Epithelial cell of esophagus (primary cell): ENCODE measurements around the gene UPK1A.
A peak's percentile ranks its signal among the peaks of the same experiment; 100 is the strongest.
"Not testable (repeated sequence)": the region's sequence is repeated elsewhere in the genome, so short reads cannot be mapped to it uniquely, and the experiment has no call there.

Experiments used
- DNase-seq: peaks from one replicate; pipeline ENCODE4 v3.0.0; 2010; ENCODE audit warnings: low read depth
- H3K4me3 ChIP-seq: 2 replicates; pipeline ENCODE4 v1.5.1; 2011; ENCODE audit warnings: mild to moderate bottlenecking, low read length, control low read depth
- TF ChIP-seq, protein P1 (sequence below): IDR thresholded peaks from 2 replicates; pipeline ENCODE4 v1.5.1; 2011; ENCODE audit warnings: low read depth, mild to moderate bottlenecking, low read length, control low read depth, inconsistent platforms; ENCODE audit not compliant: insufficient read depth; ENCODE audit errors: missing control alignments

UPK1A gene

DNA sequence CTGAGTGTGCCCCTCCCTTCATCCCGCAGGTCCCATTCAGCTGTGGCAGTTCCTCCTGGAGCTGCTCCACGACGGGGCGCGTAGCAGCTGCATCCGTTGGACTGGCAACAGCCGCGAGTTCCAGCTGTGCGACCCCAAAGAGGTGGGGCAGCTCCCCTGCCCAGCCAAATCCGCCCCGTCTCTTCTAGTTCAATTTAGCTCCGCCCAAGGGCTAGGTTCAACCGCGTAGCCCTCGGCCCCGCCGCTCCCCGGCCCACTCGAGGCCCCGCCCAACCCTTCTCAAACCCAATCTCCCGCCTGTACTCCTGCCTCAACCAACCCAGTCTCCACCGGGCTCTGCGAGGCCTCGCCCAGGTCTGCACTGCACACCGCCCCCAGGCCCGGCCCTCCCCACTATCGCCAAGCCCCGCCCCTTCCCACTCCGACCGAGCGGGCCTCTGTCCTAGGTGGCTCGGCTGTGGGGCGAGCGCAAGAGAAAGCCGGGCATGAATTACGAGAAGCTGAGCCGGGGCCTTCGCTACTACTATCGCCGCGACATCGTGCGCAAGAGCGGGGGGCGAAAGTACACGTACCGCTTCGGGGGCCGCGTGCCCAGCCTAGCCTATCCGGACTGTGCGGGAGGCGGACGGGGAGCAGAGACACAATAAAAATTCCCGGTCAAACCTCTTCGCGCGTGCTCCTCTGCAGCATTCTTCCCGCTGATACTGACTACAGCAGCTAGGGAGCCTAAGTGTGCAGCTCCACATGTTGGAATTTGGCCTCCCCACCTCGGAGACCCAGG lies 21.9 kb upstream of the UPK1A start:
- DNase-seq, result peak; percentile 98
- TF ChIP-seq, protein P1, sequence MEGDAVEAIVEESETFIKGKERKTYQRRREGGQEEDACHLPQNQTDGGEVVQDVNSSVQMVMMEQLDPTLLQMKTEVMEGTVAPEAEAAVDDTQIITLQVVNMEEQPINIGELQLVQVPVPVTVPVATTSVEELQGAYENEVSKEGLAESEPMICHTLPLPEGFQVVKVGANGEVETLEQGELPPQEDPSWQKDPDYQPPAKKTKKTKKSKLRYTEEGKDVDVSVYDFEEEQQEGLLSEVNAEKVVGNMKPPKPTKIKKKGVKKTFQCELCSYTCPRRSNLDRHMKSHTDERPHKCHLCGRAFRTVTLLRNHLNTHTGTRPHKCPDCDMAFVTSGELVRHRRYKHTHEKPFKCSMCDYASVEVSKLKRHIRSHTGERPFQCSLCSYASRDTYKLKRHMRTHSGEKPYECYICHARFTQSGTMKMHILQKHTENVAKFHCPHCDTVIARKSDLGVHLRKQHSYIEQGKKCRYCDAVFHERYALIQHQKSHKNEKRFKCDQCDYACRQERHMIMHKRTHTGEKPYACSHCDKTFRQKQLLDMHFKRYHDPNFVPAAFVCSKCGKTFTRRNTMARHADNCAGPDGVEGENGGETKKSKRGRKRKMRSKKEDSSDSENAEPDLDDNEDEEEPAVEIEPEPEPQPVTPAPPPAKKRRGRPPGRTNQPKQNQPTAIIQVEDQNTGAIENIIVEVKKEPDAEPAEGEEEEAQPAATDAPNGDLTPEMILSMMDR, result no peak
- peak overlapping the region; percentile 55 for H3K4me3 ChIP-seq

DNA sequence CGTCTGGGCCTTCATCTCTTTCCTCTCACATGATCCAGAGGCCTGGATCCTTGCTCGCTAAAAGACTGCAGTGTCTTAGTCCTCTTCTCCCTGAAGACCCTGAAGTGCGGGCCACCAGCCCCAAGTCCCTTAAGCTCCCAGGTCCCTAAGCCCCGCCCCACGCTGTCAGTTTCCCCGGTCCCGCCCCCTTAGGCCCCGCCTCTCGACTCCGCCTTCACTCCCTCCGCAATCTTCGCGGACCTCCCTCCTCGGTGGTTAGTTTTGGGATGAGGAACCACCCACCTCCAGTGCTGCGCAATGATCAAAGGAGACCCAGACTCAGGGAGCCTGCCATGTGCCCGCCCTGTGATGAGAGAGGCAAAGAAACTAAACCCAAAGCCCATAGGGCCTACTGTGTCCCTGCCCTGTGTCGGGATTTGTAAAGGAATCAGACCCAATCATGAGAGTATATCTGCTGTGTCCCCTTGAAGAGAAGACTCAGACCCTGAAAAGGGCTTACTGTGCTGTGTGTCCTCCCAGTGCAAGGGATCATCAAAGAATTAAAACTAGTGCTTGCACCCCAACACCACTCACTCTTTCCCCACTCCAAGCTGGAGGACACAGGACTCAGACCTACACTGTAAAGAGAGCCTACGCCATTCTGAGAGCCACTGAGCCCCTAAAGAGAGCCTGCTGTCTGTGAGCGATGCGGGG lies 21.2 kb upstream of the UPK1A start:
- TF ChIP-seq, protein P1, result no peak
- peak overlapping the region; percentile 55 for H3K4me3 ChIP-seq
- DNase-seq, result peak; percentile 66

DNA sequence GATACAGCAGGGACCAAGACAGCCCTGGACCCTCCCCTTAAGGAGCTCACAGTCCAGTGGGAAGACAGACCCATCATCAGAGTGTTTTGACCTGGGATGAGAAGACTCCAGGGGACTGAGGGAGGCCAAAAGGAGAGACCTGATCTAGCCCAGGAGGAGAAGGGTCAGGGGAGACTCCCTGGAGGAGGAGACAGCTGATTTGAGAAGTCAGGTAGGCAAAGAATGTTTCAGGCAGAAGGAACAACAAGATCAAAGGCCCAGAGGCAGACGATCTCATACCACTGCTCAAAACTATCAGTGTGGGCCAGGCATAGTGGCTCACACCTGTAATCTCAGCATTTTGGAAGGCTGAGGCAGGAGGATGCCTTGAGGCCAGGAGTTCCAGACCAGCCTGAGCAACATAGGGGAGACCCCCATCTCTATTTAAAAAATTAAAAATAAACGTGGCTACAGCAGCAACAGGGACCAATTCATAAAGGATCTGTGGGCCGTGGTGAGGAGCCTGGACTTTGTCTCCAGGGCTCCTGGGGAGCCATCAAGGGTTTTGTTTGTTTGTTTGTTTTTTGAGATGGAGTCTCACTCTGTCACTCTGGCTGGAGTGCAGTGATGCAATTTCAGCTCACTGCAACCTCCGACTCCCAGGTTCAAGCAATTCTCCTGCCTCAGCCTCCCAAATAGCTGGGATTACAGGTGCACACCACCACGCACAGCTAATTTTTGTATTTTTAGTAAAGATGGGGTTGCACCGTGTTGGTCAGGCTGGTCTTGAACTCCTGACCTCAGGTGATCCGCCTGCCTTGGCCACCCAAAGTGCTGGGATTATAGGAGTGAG lies 20.4 kb upstream of the UPK1A start:
- DNase-seq, result no peak
- H3K4me3 ChIP-seq, result no peak overlapping the region
- TF ChIP-seq, protein P1, result no peak

DNA sequence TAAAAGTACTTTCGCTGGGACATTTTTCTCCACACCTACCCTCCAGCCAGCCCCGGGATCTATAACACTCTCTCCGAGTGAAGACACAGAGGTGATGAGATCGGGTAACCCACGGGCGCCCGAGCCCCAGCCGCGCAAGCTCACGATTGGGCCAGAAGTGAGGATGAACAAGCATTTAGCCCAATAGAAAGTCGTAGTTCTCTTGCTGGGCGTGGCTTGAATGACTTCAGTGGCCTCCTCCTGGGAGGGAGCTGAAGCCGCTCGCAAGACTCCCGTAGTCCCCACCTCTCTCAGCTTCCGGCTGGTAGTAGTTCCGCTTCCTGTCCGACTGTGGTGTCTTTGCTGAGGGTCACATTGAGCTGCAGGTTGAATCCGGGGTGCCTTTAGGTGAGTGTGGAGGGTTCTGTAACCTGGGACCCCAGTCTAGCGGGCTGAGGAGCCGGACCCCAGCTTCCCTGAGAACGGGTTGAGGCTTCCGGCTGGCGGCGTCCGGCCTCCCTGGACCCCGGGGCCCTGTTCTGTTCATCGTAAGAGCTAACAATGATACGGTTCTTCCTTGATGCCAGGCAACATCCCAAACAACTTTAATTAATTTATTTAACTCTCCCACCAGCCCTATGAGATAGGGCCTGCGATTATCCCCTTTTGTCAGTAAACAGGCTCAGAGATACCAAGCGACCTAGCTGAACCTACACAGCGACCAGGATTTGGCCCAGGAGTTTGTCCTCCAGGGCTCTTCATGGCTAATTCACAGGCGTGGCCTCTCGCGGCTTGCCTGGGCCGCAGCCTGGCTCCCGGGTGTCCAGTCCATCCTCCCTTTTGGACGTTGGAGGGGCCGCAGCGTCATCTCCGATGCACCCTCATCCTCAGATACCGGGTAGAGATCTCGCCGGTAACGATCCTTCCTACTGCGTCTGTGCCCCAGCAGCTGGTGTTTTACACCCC lies 18.0 kb upstream of the UPK1A start, which contains the start of gene COX6B1:
COX6B1 (plus strand) TSS at position 307 of the 945 bp plus-strand sequence. CDS start 2,921 bp downstream, outside the sequence.
- H3K4me3 ChIP-seq, result peak within 1 kb of the TSS; percentile 96
- peak; percentile 98 for DNase-seq
- TF ChIP-seq, protein P1, result no peak

DNA sequence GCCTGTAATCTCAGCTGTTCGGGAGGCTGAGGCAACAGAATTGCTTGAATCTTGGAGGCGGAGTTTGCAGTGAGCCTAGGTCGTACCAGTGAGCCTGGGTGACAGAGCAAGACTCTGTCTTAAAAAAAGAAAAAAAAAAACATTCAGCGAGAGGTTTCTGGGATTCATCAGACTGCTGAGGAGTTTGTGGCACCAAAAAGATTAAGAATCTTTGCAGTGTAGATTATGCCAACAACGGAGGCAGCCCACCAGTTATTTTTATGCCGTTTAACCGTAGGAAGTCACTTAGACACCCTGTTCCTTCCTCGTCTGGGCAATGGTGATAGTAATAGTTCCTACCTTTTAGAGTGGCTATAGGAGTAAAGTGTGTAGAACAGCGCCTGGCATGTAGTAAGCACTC lies 15.7 kb upstream of the UPK1A start:
- TF ChIP-seq, protein P1, result no peak
- H3K4me3 ChIP-seq, result no peak overlapping the region
- DNase-seq, result no peak

DNA sequence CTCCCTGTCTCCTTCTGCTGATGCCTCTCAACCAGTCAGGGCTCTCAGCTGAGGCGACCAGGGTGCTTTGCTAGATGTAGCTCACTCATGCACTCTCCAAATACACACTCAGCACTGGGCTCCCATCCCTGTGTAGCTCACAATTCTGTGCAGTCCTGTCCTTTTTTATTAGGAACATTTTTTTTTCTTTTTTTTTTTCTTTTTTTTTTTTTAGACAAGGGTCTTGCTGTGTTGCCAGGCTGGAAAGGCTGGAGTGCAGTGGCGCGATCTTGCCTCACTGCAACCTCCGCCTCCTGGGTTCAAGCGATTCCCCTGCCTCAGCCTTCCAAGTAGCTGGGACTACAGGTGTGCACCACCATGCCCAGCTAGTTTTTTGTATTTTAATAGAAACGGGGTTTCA lies 11.5 kb upstream of the UPK1A start:
- not testable (repeated sequence) for H3K4me3 ChIP-seq, DNase-seq
